Medulla oblongata (tissue), 1 donor: ENCODE results near the gene PARN.
A peak's percentile ranks its signal among the peaks of the same experiment; 100 is the strongest.
"Not testable (repeated sequence)": the region's sequence is repeated elsewhere in the genome, so short reads cannot be mapped to it uniquely, and the experiment has no call there.

Experiments
- DNase-seq: peaks from one replicate; pipeline ENCODE4 v3.0.0-alpha.2; 2015; ENCODE audit errors: extremely low spot score

PARN gene

GRCh38 chr16:14437426-14437825, 192.6 kb downstream of the PARN start:
- no peak for DNase-seq

GRCh38 chr16:14436401-14436955, 193.6 kb downstream of the PARN start:
- peak; percentile 20 for DNase-seq

- no peak for DNase-seq
Observed at GRCh38 chr16:14434860-14435259, 195.2 kb downstream of the PARN start.

GRCh38 chr16:14428971-14429637, 201.0 kb downstream of the PARN start:
- DNase-seq, result not testable (repeated sequence)

GRCh38 chr16:14428043-14428442, 202.0 kb downstream of the PARN start:
- DNase-seq, result no peak

GRCh38 chr16:14427371-14427948, 202.6 kb downstream of the PARN start:
- peak; percentile 81 for DNase-seq

- DNase-seq, result no peak
Observed at GRCh38 chr16:14424595-14424994, 205.5 kb downstream of the PARN start.

GRCh38 chr16:14423344-14423743, 206.7 kb downstream of the PARN start:
- DNase-seq, result no peak

- DNase-seq, result no peak
Observed at GRCh38 chr16:14420721-14421488, 209.2 kb downstream of the PARN start.

- not testable (repeated sequence) for DNase-seq
Observed at GRCh38 chr16:14420243-14420642, 209.8 kb downstream of the PARN start.

- DNase-seq, result no peak
Observed at GRCh38 chr16:14419817-14420216, 210.2 kb downstream of the PARN start.

GRCh38 chr16:14418795-14419225, 211.2 kb downstream of the PARN start:
- no peak for DNase-seq

- DNase-seq, result no peak
Observed at GRCh38 chr16:14416184-14416583, 213.9 kb downstream of the PARN start.

- DNase-seq, result no peak
Observed at GRCh38 chr16:14415291-14415690, 214.8 kb downstream of the PARN start.

GRCh38 chr16:14409563-14409962, 220.5 kb downstream of the PARN start:
- no peak for DNase-seq

GRCh38 chr16:14407786-14408399, 222.2 kb downstream of the PARN start:
- no peak for DNase-seq

GRCh38 chr16:14405611-14406537, 224.2 kb downstream of the PARN start:
- no peak for DNase-seq

- not testable (repeated sequence) for DNase-seq
Observed at GRCh38 chr16:14403001-14403389, 227.1 kb downstream of the PARN start.

GRCh38 chr16:14402114-14403000, 227.7 kb downstream of the PARN start:
- DNase-seq, result not testable (repeated sequence)

GRCh38 chr16:14401711-14402061, 228.4 kb downstream of the PARN start:
- DNase-seq, result not testable (repeated sequence)
